Lower leg skin (tissue), 4 donors: ENCODE data around the gene OSBPL3. TPM values are rescaled to one million over a fixed set of nuclear protein-coding genes. Genes with fewer than 3 reads are reported as not detected.

Experiments
- DNase-seq, 2 donors: peaks; one replicate each; pipeline ENCODE4 v3.0.0-alpha.2; 2019; ENCODE audit warnings: low spot score in 2 of 2
- H3K4me3 ChIP-seq: fragments of 200-600 bp; sonication (generic); 2 replicates; pipeline ENCODE4 v1.5.1; 2017; ENCODE audit warnings: mild to moderate bottlenecking, low read depth; ENCODE audit not compliant: poor library complexity, severe bottlenecking
- CTCF ChIP-seq, 3 donors: fragments of 450-650 bp; IDR thresholded peaks; one replicate each; pipeline ENCODE4 v1.5.1; 2016; ENCODE audit warnings: antibody characterized with exemption in 3 of 3, mild to moderate bottlenecking in 3 of 3, moderate library complexity in 2 of 3
- POLR2A ChIP-seq, 2 donors: fragments of 450-650 bp; IDR thresholded peaks; one replicate each; pipeline ENCODE4 v1.6.1; 2016 to 2017; ENCODE audit warnings: antibody characterized with exemption in 2 of 2, mild to moderate bottlenecking in 1 of 2, moderate library complexity in 1 of 2
- WGBS, 2 donors: methylation state at CpG; one replicate each; pipeline ENCODE4 v1.1.5; 2018; 5-methylcytosine and 5-hydroxymethylcytosine counted together
- intact Hi-C: fragments of 100-400 bp; cut with DNase I; formaldehyde crosslinking; loops from one replicate; pipeline ENCODE4 v1.15.0; 2023; ENCODE audit warnings: low total_unique reads
- total RNA-seq, 4 donors: library from RNA; depleted of rRNA; stranded (reverse); fragments of >200 nt; gene quantifications; one replicate each; pipeline ENCODE4 v1.1.0, GENCODE V29; 2016

Gene OSBPL3
- total RNA-seq, 4 donors from 2014 or later, result 21.9 to 40.3 (median 23.7) TPM

- TF ChIP-seq POLR2A (IDR thresholded peaks at IDR 0.05) (no peak), CTCF (IDR thresholded peaks at IDR 0.05) (no peak)
- no peak overlapping the region for H3K4me3 ChIP-seq
- DNase-seq, result no peak
- intact Hi-C loops, result no loop called here
Observed at GRCh38 chr7:24851786-24852185, 128.2 kb downstream of the OSBPL3 start.

- 93 to 95% methylated on average over 16 of the region's 16 CpGs for WGBS, 2 donors
- TF ChIP-seq CTCF (IDR thresholded peaks at IDR 0.05) (no peak), POLR2A (IDR thresholded peaks at IDR 0.05) (no peak)
- no peak overlapping the region for H3K4me3 ChIP-seq
- intact Hi-C loops, result no loop called here
- DNase-seq, result no peak
Observed at GRCh38 chr7:24848878-24849277, 131.1 kb downstream of the OSBPL3 start.

- WGBS, 2 donors, result 94 to 98% methylated on average over 6 of the region's 6 CpGs
Observed at GRCh38 chr7:24847754-24848153, 132.2 kb downstream of the OSBPL3 start.

GRCh38 chr7:24843821-24844434 is 136.1 kb downstream of the OSBPL3 start:
- no peak overlapping the region for H3K4me3 ChIP-seq
- intact Hi-C loops, result no loop called here
- no peak for DNase-seq
- TF ChIP-seq POLR2A (IDR thresholded peaks at IDR 0.05) (no peak), CTCF (IDR thresholded peaks at IDR 0.05) (no peak)
- 95 to 96% methylated on average over 5 of the region's 5 CpGs for WGBS, 2 donors

More at GRCh38 chr7:24847754-24848153, 132.2 kb downstream of the OSBPL3 start:
- TF ChIP-seq CTCF (IDR thresholded peaks at IDR 0.05) (no peak), POLR2A (IDR thresholded peaks at IDR 0.05) (no peak)
- H3K4me3 ChIP-seq, result no peak overlapping the region
- intact Hi-C loops, result no loop called here
- no peak for DNase-seq

- no peak for DNase-seq
Observed at GRCh38 chr7:24842449-24843241, 137.3 kb downstream of the OSBPL3 start.

More at GRCh38 chr7:24842449-24843241, 137.3 kb downstream of the OSBPL3 start:
- no peak overlapping the region for H3K4me3 ChIP-seq
- 87 to 89% methylated on average over 5 of the region's 5 CpGs for WGBS, 2 donors
- no peak for TF ChIP-seq POLR2A (IDR thresholded peaks at IDR 0.05)
- no peak for TF ChIP-seq CTCF (IDR thresholded peaks at IDR 0.05)
- intact Hi-C loops, result no loop called here
